Measurements from ENCODE around the gene RASSF7. TPM values are rescaled to one million over a fixed set of nuclear protein-coding genes. Genes with fewer than 3 reads are reported as not detected.

The RASSF7 gene
- total and polyA plus RNA-seq, 2 of the 8 experiments (the other 6 are each of a cell fraction or from before 2014, with no cell fraction given) = 22.3 to 43.9 TPM

DNA sequence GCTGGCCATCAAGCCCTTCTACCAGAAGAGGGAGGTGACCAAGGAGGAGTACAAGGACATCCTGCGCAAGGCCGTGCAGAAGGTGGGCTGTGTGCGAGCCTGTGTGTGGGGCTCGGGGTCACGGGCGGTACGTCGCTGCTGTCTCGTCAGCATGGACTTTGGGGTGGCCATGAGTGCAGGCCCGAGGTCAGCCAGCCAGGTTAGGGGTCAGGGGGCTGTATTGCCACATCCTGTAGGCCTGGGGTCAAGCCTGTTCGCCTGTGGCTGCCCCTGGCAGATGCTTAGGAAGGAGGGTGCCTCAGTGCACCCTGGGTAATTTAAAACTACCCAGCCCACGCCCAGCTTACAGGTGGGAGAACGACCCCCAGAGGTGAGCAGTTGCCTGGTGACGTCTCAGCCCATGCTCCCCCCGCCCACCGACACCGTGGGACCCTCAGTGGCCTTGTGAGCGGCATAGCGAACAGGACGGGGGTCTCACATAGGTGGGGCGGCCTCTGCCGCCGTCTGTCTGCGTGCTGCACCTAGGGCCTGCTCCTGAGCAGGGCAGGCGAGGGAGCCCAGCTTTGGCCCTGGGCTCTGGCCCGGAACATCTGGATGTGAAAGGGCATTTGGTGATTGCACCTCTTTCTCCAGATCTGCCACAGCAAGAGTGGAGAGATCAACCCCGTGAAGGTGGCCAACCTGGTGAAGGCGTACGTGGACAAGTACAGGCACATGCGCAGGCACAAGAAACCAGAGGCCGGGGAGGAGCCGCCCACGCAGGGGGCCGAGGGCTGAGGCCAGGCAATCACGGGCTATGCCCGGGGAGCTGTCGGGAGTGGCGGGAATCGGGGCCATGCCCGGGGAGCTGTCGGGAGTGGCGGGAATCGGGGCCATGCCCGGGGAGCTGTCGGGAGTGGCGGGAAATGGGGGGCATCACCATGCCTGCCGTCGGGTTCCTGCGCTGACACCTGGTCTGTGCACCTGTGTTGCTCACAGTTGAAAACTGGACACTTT is 50.5 kb downstream of the RASSF7 start:
- Histone ChIP-seq H2BK12ac (ENCODE audit: low read depth, low read length) (no peak overlapping the region), H3K36me3 (ENCODE audit: control insufficient read depth in 2 of 4, insufficient read depth in 4 of 4, low read length in 3 of 4) (peaks cover 23 to 61% (median 51%) of the 10 kb centered on the region in 4 experiments), H3K27me3 (replicated peaks in 1 of 4; ENCODE audit: control insufficient read depth in 3 of 4, extremely low read depth in 1 of 4, insufficient read depth in 3 of 4, low read length in 3 of 4) (no peaks in the 10 kb centered on the region), H2AFZ (ENCODE audit: low read length) (no peak overlapping the region), H3K9ac (replicated peaks in 1 of 4; ENCODE audit: extremely low read depth in 1 of 4, low read depth in 3 of 4, low read length in 3 of 4) (no peak overlapping the region), H3K18ac (ENCODE audit: extremely low read depth, low read length) (no peak overlapping the region), H3K79me2 (ENCODE audit: control insufficient read depth in 1 of 2, insufficient read depth in 2 of 2, low read length in 2 of 2) (no peaks in the 10 kb centered on the region), H3K4me3 (ENCODE audit: extremely low read depth in 1 of 4, insufficient read depth in 2 of 4, low read depth in 3 of 4, low read length in 4 of 4) (no peak overlapping the region), H3K79me1 (ENCODE audit: low read depth, low read length) (peaks cover 10% of the 10 kb centered on the region), H3K23me2 (ENCODE audit: low read depth, low read length) (peaks cover 3% of the 10 kb centered on the region; the same call in 1 of the 2 replicates), H3K56ac (replicated peaks; ENCODE audit: insufficient read length, low read depth, low read length) (no peak overlapping the region), H3K14ac (ENCODE audit: insufficient read length) (no peak overlapping the region), H3K4me1 (replicated peaks in 1 of 4; ENCODE audit: control insufficient read depth in 3 of 4, insufficient read depth in 4 of 4, low read length in 3 of 4) (peaks cover 0 to 13% (median 3%) of the 10 kb centered on the region in 4 experiments; a peak in 5 of 7 replicates), H4K20me1 (replicated peaks in 1 of 2; ENCODE audit: control insufficient read depth in 1 of 2, insufficient read depth in 2 of 2, low read length in 2 of 2) (peaks cover 25 to 31% of the 10 kb centered on the region in 2 experiments), H2AK5ac (ENCODE audit: low read depth, low read length) (no peak overlapping the region), H3K4me2 (ENCODE audit: insufficient read depth in 1 of 2, low read depth in 2 of 2, low read length in 2 of 2) (no peak overlapping the region), H2BK5ac (ENCODE audit: low read depth, low read length) (no peak overlapping the region), H3K4ac (replicated peaks; ENCODE audit: insufficient read length, low read depth, low read length) (no peak overlapping the region), H4K5ac (ENCODE audit: insufficient read length, low read depth, low read length) (no peak overlapping the region), H3K9me3 (ENCODE audit: insufficient read depth in 2 of 2, low read depth in 1 of 2, low read length in 1 of 2) (no peaks in the 10 kb centered on the region), H2BK120ac (replicated peaks; ENCODE audit: low read depth, low read length) (no peak overlapping the region), H2BK15ac (ENCODE audit: low read length) (no peak overlapping the region), H2BK20ac (ENCODE audit: low read length) (no peak overlapping the region), H4K91ac (replicated peaks; ENCODE audit: insufficient read length, low read length) (no peak overlapping the region), H4K8ac (ENCODE audit: extremely low read depth, insufficient read depth, low read length) (no peak overlapping the region; the same call in 1 of the 2 replicates), H3K27ac (ENCODE audit: low read depth, low read length) (no peak overlapping the region), H3K23ac (ENCODE audit: insufficient read length) (no peak overlapping the region)
- FAIRE-seq (no peak), DNase-seq (ENCODE audit: low read depth in 1 of 2, low spot score in 2 of 2) (no peak)
- CTCF ChIA-PET (ENCODE audit: partially characterized antibody) = interaction anchor here (0.8 to 2.4 kb wide), 13 partner anchors 8 to 115 kb away, joined by 3 to 9 read pairs (median 4); no protein-coding TSS in a partner anchor
- POLR2A ChIA-PET (ENCODE audit: partially characterized antibody) = interaction anchor here (1.1 to 1.5 kb wide), 8 partner anchors 10 to 146 kb away, joined by 3 to 6 read pairs (median 3); partner anchors contain the start of genes LMNTD2 and RASSF7
- 94% methylated on average over 41 of the region's 49 CpGs; no CpG with 5 or more reads in 1 of the 2 experiments for WGBS, 2 experiments (ENCODE audit: extremely low coverage in 1 of 2, insufficient coverage in 1 of 2, insufficient read length in 1 of 2, insufficient replicate concordance in 2 of 2, low coverage in 1 of 2, low lambda C conversion rate in 2 of 2, missing lambda C conversion rate in 1 of 2)
- TF ChIP-seq HDAC6 (IDR thresholded peaks at IDR 0.05; ENCODE audit: low read depth, low read length) = no peak
- no peak for TF ChIP-seq RAD21 (IDR thresholded peaks at IDR 0.05 in 1 of 2, conservative IDR thresholded peaks at IDR 0.05 in 1 of 2; ENCODE audit: low read depth in 2 of 2, low read length in 2 of 2)
- TF ChIP-seq TAF1 (IDR thresholded peaks at IDR 0.05; ENCODE audit: low read depth, low read length) = no peak
- TF ChIP-seq RBBP5 (IDR thresholded peaks at IDR 0.05; ENCODE audit: borderline replicate concordance, low read depth, low read length) = no peak
- no peak for TF ChIP-seq GTF2F1 (IDR thresholded peaks at IDR 0.05; ENCODE audit: borderline replicate concordance, low read depth, low read length)
- TF ChIP-seq KDM1A (IDR thresholded peaks at IDR 0.05; ENCODE audit: borderline replicate concordance, low read length) = no peak
- no peak for TF ChIP-seq FOSL1 (IDR thresholded peaks at IDR 0.05; ENCODE audit: insufficient read depth, low read depth, low read length)
- TF ChIP-seq SIX5 (IDR thresholded peaks at IDR 0.05; ENCODE audit: low read depth, low read length) = no peak
- TF ChIP-seq SIN3A (conservative IDR thresholded peaks at IDR 0.05 in 1 of 2, IDR thresholded peaks at IDR 0.05 in 1 of 2; ENCODE audit: low read depth in 1 of 2, low read length in 2 of 2) = no peak
- TF ChIP-seq TEAD4 (IDR thresholded peaks at IDR 0.05; ENCODE audit: low read depth, low read length) = no peak
